Breast epithelium (tissue), 3 donors: ENCODE measurements around the gene CXCR1.

Source experiments
- POLR2AphosphoS5 ChIP-seq, 3 donors: sonication (generic); formaldehyde crosslinking; IDR thresholded peaks; one replicate each; pipeline ENCODE4 v1.6.1; 2017; ENCODE audit warnings: antibody characterized with exemption in 3 of 3
- TF ChIP-seq, protein P1 (sequence below), 3 donors: fragments of 450-650 bp; IDR thresholded peaks; one replicate each; pipeline ENCODE4 v1.5.1; 2016 to 2017; ENCODE audit warnings: antibody characterized with exemption in 3 of 3, mild to moderate bottlenecking in 3 of 3, moderate library complexity in 3 of 3

DNA sequence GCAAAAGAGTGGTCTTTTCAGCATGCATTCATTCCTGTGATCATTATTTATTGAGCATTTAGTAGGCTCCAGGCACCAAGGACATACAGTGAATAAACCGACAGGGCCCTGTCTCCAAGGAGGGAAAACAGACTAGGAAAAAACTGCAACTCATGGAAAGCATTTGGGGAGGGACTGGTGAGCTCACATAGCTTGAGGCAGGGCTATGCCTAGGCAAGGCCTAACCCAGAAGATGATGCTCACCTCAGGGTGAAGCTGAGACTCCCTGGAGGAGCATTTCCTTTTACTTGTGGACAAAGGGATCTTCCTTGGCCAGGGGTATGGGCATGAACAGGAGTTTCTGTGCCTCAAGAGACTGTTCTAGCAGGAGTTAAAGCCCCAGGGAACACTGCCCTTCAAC is 3.9 kb downstream of the CXCR1 start:
- TF ChIP-seq, protein P1, sequence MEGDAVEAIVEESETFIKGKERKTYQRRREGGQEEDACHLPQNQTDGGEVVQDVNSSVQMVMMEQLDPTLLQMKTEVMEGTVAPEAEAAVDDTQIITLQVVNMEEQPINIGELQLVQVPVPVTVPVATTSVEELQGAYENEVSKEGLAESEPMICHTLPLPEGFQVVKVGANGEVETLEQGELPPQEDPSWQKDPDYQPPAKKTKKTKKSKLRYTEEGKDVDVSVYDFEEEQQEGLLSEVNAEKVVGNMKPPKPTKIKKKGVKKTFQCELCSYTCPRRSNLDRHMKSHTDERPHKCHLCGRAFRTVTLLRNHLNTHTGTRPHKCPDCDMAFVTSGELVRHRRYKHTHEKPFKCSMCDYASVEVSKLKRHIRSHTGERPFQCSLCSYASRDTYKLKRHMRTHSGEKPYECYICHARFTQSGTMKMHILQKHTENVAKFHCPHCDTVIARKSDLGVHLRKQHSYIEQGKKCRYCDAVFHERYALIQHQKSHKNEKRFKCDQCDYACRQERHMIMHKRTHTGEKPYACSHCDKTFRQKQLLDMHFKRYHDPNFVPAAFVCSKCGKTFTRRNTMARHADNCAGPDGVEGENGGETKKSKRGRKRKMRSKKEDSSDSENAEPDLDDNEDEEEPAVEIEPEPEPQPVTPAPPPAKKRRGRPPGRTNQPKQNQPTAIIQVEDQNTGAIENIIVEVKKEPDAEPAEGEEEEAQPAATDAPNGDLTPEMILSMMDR (IDR thresholded peaks at IDR 0.05), result no peak
- TF ChIP-seq POLR2AphosphoS5 (IDR thresholded peaks at IDR 0.05), result no peak
